HG02840 (cell line): ENCODE measurements around the gene TBX1.
"Not testable (repeated sequence)": the region's sequence is repeated elsewhere in the genome, so short reads cannot be mapped to it uniquely, and the experiment has no call there.

Experiments used
- ATAC-seq: cut with Tn5 transposase; IDR thresholded peaks from one replicate; pipeline ENCODE4 v1.9.1; 2021; ENCODE audit warnings: mild to moderate bottlenecking, moderate library complexity, moderate number of reproducible peaks; ENCODE audit not compliant: unreplicated experiment, low FRiP score

The TBX1 gene

DNA sequence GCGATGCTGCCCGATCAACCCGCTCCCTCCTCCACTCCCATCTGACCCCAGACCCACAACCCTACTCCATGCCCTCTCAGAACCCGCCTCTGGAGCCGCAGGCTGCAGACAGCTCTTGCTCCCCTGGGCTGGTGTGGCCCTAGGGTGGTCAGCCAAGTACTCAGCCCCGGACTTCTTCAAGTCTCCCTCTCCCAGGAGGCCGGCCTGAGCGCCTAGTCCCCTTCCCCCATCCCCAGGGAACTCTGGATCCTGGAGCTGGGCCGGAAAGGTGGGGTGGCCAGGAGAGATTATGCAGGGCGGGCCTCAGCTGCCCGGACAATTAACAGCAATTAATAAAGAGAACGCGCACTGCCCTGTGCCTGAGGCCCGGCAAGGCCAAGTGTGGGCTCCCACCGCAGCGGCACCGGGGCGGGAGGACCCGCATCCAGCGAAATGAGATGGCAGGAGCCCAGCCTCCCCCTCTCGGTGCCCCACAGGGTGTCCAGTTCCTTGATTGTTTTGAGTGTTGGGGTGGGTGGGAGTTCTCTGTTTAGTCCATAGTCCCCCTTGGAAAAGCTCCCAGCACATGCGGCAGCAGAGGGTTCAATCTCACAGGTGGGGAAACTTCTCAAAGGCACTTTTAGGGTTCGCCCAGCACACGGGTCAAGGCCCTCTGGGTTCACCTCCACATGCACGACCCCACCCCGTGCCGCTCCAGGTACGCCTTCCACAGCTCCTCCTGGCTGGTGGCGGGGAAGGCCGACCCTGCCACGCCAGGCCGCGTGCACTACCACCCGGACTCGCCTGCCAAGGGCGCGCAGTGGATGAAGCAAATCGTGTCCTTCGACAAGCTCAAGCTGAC lies 3.1 kb downstream of the TBX1 start:
- no peak for ATAC-seq

DNA sequence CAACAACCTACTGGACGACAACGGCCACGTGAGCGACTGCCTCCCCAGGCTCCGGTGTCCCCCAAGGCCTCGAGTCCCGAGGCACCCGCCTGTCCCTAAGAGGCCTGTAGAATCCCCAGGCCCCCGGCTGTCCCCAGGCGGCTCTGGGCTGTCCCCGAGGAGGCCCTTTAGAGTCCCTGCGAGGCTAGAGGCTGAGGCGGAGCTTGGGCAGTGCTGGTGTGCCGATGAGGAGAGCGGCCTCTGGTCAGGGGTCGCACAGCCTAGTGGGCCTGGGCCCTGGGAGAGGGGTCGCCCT lies 3.7 kb downstream of the TBX1 start:
- no peak for ATAC-seq

DNA sequence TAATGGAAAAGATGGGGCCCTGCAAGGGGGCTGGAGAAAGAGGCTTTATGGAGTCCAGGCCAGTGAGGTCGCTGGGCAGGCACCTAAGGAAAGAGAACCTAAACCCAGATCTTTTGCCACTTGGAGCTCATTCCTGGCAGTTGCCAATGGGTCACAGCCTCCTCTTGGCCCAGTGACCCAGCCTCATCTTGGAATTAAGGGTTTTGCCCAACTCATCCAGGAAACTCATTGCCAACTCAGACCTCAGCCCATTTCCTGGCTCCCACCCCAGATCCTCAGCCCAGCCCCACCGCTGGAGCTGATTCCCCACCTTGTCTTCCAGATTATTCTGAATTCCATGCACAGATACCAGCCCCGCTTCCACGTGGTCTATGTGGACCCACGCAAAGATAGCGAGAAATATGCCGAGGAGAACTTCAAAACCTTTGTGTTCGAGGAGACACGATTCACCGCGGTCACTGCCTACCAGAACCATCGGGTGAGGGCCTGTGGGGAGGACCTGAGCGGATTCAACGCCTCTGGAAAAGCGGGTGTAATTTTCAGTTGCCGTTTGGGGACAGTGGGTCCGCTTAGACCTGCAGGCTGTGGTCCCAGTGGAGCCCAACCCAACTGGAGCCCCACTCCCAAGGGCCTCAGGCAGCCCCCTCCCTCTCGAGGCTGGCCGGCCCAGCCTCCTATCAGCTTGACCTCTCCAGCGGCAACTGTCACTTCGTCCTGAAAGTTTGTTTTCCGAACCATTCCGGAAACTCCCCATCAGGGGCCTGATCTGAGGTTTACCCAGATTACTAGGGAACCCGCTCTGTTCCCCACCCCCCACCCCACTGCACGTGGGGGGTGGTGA lies 4.3 kb downstream of the TBX1 start:
- ATAC-seq: no peak

DNA sequence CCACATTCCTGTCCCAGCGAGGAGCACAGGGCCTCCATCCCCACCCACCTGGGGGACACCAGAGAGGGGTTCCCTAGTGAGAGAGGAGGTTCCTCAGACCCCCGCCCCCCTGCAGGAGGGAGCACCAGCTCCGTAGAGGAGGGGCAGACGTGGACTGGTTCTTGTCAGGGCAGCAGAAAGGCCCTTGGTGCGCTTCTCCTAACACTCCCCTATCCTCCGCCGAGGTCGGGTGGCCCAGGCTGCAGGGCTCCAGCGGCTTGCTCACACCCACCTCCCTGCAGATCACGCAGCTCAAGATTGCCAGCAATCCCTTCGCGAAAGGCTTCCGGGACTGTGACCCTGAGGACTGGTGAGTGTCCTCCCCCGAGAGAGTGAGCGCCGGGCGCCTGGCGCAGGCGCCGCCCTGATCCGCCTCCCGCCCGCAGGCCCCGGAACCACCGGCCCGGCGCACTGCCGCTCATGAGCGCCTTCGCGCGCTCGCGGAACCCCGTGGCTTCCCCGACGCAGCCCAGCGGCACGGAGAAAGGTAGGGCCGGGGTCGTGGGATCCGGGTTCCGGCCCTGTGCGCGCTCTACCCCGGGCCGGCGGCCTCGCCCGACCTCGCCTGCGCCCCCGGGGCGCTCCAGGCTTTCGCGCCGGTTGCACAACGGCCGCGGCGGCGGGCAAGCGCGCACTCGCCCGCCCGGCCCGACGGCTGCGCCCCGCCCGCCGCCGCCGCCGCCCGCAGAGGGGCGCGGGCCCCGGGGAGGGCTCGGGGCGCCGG lies 5.1 kb downstream of the TBX1 start:
- ATAC-seq: no peak

DNA sequence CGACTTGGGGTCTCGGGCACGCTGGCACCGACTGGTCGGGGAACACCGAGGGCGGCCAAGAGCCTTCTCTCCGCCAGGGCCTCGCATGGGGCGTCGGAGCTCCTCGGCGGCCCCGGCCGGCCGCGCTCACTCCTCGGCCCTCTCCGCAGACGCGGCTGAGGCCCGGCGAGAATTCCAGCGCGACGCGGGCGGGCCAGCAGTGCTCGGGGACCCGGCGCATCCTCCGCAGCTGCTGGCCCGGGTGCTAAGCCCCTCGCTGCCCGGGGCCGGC lies 5.6 kb downstream of the TBX1 start:
- ATAC-seq: no peak

DNA sequence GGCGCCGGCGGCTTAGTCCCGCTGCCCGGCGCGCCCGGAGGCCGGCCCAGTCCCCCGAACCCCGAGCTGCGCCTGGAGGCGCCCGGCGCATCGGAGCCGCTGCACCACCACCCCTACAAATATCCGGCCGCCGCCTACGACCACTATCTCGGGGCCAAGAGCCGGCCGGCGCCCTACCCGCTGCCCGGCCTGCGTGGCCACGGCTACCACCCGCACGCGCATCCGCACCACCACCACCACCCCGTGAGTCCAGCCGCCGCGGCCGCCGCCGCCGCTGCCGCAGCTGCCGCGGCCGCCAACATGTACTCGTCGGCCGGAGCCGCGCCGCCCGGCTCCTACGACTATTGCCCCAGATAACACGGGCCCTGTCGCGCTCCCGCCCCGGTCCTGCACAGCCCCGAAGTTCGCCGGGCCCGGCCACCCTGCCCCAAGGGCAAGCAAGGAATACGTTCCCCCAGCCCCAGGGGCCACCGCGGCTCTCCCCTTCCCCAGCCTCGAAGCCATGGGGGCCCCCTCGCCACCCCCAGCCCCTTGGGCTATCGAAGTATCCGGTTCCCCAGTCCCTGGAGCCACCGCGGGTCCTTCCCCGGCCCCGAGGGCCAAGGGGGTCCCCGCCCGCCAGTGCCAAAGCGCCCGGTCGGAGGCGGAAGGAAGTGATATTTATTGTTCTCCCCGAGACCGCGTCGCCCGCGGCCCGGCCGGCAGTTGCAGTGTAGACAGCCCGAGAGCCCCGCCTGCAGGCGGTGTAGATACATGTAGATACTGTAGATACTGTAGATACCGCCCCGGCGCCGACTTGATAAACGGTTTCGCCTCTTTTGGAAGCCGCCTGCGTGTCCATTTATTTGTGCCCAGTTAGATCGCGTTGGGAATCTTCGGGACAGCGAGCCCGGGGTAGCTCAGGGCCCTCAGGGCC lies 6.2 kb downstream of the TBX1 start:
- no peak for ATAC-seq

DNA sequence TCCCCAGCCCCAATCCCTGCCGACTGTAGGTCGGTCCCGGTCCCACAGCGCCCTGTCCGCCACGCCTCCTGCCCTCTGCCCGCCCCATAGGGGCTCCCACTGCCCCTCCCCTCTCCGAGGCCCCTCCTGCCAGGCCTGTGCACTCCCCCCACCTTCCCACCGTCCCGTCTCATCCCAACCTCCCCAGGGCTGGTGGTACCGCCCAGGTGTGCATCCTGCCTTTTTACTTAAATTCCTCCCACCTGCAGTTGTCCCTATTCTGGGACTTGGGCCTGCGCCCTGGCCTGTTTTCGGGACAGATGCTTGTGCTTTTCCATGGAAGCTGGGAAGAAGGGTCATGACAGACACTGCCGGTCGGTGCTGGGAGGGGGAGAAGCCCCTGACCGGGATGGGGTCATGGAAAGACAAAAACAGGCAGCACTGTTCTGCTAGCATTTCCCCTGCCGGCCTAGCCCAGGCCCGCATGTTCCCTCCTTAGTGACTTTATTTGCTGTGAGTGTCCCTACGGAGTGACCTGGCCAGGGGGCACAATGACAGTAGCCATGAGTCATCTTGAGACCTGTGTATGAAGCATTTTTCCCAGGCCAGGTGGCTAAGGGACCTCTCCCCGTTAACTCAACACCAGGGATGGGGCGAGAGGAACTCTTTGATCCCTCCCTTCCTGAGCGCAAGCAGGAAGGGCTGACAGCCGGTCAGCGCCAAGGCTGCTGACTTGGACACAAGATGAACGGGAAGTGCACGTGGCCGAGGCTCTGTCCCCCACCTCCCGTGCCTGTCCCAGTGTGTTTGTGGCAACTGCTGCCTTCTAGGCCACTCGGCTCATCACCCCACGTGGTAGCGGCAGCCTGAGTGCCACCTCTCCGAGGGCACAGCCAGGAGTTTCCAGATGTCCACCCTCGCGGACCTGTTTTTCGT lies 7.1 kb downstream of the TBX1 start:
- no peak for ATAC-seq

DNA sequence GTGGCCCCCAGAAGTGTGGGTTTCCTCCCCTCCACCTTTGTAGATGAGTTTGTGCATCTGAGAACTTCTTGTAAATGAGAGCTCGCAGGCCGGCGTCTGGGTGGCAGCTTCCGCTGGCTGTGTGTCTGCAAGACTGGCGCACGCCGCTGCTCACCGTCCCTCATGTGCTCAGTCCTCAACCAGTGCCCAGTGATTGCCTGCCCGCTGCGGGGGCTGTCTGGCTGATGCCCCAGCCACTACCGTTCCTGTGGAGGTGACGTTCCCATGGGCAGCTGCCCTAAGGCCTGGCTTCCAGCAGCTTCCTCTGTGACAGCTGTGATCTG lies 8.8 kb downstream of the TBX1 start:
- ATAC-seq: no peak

DNA sequence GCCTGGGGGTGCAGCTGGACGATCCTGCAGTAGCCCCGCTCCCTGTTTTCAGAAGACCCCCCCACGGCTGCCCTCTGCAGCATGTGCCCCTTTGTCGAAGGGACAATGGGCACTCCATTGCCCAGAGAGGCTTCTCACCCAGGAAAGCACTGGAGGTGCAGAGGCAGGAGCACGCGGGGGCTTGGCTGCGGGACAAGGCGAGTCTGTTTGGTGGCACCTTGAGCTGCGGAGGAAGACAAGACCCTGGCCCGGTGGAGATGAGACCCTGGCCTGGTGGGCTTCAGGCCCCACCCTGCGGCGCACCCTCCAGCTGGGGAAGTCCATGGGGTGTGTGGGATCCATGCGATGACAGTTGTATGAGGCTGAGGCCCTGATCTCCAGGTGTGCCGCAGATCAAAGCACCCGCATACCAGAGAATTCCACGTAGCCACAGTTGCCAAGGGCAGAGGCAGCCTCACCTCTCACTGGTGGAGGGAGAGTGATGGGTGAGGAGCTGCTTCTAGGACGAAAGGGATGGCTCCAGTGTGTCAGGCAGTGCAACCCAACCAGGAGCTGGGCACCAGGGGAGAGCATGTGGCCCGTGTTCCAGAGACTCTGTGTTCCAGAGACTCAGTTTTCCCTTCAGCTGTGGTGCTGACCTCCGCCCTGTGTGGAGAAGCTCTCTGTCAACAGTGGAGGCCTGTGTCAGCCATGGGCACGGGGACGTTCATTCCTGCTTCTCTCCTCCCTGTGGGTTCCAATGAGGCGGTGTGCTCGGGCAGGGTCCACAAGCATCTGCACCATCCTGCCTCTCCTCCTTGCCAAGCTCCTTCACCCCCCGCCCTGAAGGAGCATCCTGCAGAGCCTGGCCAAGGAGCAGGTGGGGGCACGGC lies 10.0 kb downstream of the TBX1 start:
- ATAC-seq: no peak

DNA sequence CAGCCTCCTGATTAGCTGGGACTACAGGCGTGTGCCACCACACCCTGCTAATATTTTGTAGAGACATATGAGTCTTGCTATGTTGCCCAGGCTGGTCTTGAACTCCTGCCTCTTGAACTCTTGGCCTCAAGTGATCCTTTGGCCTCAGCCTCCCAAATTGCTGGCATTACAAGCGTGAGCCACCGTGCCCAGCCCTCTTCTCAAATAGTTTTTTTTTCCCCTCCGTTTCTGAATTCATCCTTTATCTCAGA lies 11.8 kb downstream of the TBX1 start:
- ATAC-seq: no peak

DNA sequence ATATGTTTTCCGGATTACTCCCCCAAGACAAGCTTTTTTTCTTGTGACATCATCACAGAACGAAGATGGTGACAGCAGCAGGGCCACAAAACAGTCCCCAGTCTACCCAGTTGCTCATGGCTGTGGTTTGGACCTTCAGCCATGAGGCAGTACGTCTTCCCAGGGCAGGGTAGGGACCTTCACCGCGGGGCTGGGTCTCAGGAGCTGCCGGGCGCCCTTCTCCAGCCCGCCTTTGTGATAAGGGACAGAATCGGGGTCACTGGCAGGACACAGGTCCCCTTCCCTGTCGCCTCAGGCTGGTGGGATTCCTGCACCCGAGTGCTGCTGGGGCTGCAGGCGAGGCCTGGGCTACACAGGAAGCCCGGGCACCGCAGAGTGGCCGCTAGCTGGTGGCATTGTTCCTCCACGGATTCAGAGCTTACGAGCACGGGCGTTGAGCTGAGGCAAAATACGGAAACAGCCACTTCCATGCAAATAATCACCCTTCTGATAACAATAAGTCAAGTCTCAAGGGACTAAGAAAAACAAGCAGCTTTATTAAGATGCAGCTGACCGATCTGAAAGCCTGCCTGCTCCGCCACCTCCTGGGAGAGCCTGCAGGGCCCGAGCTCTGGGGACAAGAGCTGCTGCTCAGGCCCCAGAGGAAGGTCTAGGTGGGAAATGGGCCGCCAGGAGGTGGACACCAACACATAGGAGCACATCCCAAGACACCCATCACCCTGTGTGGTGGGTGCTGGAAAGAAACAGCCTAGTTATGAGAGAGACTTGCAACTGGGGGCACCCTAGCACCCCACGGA lies 12.3 kb downstream of the TBX1 start:
- no peak for ATAC-seq

DNA sequence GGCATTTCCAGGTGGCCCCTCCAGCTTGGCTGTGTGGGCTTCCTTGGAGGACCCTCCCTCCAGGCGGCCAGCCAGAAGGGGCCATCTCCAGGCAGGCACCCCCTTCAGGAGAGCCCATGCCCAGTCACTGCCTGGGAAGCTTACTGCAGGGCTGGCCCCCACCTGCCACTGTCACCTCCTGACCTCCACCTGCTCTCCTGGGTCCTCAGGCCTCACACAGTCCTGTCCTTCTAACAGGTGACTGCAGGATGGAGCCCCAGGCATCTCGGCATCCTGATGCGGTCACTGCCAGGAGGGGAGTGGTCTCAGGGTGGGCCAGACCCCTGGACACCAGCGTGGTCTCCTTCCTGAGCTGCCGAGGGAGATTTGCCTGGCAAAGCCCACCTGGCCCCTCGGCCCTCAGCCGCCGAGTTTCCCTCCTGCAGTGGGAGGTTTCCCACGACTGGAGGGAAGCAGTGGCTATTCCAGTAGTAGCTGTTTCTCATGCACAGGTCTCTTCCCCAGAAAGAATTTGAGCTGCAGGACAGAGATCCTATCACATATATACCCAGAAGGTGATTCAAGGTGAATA lies 13.0 kb downstream of the TBX1 start:
- ATAC-seq: no peak

DNA sequence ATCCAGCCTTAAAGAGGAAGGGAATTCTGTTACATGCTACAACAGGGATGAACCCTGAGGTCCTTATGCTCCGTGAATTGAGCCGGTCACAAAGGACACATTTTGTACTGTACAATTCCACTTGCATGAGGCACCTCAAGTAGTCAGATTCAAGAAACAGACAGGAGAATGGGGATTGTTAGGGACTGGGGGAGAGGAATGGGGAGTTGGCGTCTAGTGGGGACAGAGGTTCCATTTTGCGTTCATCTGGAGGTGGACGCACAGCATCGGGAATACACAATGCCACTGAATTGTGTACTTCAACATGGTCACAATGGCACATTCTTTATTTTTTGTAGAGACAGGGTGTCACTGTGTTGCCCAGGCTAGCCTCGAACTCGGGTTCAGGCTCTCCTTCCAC lies 14.1 kb downstream of the TBX1 start:
- ATAC-seq: no peak

DNA sequence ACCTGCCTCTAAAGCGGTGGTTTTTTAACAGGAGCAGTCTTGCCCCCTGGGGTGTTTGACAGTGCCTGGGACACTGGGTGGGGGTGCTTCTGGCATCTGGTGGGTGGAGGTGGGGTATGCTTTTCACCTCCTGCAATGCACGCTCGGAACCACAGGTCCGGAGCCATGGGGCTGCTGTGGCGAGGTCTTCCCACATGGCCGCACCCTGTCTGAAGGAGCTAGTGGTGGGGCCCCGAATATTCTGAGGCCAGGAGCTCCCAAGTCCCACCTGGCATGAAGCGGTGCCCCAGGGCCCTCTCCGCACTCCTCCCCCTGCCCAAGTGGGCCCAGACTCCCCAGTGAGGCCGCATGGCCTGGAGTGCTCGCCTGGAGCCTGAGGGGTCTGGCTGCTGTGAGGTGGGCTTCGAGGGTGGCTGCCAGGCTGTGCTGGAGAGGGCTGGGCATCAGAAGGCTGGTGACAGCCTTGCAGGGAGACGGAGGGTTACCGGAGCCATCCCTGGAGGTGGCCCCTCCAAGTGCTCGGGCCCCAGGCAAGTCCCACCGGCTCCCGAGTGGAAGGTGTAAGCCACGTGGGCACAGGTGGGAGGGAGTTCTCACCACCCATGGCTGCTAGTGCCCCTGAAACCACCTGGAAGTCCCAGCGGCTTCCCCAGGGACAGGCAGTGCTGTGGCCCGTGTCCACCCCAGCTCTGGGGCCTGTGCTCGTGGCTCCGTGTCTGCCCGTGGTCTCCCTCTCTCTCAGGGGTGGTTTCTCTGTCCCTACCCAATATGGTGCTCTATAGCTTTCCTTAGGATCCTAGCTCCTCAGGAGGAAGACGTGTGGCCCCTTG lies 15.1 kb downstream of the TBX1 start:
- ATAC-seq: no peak

DNA sequence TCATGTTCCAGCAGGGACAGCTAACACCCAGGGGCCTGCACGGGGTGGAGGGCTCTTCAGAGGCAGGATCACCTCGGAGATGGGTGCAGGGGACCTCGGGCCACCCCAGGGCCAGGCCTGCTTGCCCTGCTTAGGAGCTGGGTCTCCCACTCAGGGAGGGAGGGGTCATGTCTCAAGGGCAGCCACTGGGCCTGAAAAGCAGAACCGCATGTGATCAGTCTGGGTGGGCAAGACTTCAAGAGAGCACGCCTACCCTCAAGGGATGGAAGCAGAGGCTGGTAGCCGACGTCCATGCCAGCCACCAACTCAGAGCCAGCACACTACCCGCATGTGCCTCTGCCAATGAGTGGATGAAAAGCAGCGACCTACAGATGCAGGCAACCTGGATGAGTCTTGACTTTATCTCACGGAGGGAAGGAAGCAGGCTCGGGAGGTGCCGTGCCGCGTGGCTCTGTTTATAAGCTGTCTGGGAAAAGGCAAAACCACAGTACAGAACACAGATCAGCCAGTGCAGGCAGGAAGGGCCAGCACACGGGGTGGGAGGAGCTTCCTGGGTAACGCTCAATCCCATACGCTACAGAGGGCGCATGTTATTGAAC lies 16.0 kb downstream of the TBX1 start:
- ATAC-seq: no peak

DNA sequence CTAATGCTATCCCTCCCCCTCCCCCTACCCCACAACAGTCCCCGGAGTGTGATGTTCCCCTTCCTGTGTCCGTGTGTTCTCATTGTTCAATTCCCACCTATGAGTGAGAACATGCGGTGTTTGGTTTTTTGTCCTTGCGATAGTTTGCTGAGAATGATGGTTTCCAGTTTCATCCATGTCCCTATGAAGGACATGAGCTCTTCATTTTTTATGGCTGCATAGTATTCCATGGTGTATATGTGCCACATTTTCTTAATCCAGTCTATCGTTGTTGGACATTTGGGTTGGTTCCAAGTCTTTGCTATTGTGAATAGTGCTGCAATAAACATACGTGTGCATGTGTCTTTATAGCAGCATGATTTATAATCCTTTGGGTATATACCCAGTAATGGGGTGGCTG lies 16.6 kb downstream of the TBX1 start:
- not testable (repeated sequence) for ATAC-seq

DNA sequence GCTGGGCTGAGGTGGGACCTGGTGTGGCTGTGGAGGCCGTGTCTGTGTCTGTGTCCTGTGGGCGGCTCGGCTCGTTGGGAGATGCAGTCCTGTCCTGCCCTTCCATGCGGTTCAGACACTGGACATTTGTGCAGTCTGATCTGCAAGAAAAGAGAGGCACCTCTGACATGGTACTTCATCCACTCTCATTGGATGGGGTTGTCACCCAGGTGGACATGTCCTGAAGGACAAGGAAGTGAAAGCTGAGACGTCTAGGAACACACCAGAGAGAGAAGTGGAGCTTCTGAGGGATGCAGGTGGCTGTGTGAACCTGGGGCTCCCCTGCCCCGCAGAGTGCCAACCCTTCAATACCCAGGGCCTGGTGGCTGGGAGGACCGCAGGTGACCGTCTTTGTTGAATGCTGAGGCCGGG lies 18.4 kb downstream of the TBX1 start:
- ATAC-seq: no peak
